ENCODE results near the gene ECHDC3.
"Not testable (repeated sequence)": the region's sequence is repeated elsewhere in the genome, so short reads cannot be mapped to it uniquely, and the experiment has no call there.

ECHDC3 gene, protein sequence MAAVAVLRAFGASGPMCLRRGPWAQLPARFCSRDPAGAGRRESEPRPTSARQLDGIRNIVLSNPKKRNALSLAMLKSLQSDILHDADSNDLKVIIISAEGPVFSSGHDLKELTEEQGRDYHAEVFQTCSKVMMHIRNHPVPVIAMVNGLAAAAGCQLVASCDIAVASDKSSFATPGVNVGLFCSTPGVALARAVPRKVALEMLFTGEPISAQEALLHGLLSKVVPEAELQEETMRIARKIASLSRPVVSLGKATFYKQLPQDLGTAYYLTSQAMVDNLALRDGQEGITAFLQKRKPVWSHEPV

DNA sequence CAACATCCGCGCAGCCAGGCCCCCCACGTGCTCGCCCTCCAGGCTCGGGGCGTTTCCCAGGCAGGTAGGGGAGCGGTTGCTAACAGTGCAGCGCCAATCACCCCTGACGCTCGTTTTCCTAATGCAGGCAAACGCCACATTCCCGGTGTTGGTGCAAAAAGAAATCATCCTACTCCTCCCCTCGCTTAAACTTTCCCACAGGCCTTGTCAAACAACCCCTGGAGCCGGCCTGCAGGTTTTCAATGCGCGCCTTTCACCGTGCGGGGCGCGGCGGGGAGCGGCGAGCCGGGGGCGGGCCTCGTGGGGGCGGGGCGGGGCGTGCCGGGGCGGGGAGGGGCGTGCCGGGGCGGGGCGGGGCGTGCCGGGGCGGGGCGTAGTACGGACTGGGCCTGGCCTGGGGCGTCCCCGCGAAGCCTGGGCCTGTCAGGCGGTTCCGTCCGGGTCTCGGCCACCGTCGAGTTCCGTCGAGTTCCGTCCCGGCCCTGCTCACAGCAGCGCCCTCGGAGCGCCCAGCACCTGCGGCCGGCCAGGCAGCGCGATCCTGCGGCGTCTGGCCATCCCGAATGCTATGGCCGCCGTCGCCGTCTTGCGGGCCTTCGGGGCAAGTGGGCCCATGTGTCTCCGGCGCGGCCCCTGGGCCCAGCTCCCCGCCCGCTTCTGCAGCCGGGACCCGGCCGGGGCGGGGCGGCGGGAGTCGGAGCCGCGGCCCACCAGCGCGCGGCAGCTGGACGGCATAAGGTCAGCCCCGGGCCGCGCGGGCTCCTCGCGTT is at the start of gene ECHDC3:
Gene ECHDC3, plus strand, starts transcription at position 374 of the 770 bp plus-strand sequence. Its CDS starts 195 bp downstream, at position 569.
- DNase-seq (ENCODE audit: low read depth in 2 of 2): peak; percentile 3 to 27

DNA sequence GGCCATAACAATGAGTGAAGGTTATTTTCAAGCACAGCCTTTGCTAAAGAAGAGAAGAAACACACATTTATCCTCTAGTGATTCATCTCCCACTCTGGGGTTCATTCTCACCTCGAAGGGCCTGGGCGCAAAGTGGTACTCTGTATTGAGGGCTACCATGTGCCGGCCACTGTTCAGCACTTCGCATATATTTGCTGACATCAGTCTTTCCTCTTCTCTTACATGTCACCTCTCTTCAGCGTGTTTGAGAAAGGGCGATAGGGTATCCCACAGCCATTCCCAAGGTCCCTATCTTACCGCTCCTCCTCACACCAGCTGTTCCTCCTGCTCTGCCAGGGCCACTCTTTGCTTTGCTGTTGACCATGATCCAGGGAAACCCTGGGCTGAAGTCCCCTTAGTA is 48.8 kb upstream of the ECHDC3 start:
- DNase-seq (ENCODE audit: low read depth in 2 of 2): no peak

DNA sequence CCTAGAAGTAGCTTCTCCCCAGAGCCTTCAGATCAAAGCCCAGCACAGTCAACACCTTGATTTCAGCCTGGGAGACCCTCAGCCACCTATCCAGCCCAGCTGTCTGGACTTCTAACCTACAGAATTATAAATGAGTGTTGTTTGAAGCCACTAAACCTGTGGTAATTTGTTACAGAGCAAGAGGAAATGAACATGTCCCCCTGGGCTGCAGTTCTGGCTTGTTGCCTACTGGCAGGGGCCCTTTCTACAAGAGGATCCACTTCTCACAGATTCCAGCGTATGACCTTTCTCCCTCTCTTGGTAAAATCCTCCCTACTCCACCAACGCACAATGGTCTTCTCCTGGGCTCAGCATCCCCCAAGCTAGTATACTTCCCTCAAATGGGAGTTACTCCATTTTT is 46.4 kb upstream of the ECHDC3 start:
- DNase-seq (ENCODE audit: low read depth in 2 of 2): no peak

DNA sequence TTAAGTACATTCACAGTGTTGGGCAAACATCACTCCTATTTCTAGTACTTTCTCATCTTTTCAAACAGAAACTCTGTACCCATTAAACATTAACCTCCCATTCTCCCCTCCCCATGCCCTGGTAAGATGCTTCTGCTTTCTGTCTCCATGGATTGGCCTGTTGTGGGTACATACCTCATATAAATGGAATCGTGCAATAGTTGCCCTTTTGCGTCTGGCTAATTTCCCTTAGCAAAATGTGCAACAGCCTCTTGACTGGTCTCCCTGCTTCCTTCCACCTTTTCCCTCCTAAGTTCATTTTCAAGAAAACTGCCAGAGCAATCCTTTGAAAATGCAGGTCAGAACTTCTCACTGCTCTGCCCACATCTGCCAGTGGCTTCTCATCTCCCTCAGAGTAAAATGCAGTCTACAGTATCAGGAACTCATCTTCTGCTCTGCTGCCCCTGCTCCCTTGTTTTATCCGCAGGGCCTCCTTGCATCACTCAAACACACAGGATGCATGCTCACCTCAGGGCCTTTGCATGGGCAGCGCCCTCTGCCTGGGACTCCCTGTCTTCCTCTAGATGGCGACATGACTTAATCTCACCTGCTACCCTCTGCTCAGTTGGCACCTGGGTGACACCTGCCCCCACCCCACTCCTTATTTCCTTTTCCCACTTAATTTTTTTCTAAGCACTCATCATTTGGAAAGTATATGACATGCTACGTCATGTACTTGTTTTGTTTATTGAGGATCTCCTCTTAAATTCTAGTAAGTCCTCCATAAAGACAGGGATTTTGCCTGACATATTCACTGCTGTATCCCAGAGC is 44.3 kb upstream of the ECHDC3 start:
- DNase-seq (ENCODE audit: low read depth in 2 of 2): no peak

DNA sequence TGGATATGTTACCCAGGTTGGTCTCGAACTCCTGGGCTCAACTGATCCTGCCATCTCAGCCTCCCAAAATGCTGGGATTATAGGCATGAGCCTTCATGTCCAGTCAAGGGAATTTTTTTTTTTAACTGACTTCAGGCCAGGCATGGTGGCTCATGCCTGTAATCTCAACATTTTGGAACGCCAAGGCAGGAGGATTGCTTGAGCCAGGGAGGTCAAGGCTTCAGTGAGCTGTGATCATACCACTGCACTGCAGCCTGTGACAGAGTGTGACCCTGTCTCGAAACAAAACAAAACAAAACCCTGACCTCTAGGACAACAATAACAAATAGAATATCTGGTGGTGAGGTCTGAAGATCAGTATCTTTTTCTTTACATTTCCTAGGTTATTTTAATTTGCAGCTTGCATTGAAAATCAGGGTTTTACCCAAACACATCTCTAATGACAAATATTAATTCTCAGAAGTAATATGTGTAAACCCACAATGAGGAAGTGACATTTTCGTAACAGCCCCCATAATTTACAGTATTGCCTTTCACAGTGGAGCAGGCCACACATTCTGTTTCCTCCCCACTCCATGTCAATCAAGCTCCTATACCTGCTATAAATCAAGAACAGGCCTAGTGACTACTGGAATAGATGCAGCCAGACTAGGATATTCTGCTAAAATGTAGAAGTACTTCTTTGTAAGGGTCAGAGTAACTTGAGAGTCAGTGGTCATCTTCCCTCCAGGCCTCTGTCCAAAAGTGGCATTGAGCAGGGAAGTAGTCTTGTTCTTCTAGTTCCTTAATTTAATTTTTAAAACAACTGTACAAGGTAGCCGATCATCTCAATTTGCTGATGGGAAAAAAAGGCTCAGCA is 43.3 kb upstream of the ECHDC3 start:
- no peak for DNase-seq (ENCODE audit: low read depth in 2 of 2)

DNA sequence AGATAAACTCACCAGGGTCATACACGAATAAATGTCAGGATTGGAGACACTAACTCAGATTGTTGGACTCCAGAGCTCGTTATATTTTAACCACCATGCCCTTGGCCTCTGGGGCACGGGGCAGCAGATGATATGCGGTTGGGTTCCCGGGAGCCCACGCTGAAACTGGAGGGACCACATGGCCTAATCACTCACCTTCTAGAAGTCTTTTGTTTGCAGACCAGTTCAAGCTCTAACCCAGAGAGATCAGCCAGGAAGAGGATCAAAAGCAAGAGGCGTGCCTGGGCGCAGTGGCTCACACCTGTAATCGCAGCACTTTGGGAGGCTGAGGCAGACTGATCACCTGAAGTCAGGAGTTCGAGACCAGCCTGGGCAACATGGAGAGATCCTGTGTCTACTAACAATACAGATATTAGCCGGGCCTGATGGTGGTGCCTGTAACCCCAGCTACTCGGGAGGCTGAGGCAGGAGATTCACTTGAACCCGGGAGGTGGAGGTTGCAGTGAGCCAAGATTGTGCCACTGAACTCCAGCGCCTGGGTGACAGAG is 42.6 kb upstream of the ECHDC3 start:
- no peak for DNase-seq (ENCODE audit: low read depth in 2 of 2)

DNA sequence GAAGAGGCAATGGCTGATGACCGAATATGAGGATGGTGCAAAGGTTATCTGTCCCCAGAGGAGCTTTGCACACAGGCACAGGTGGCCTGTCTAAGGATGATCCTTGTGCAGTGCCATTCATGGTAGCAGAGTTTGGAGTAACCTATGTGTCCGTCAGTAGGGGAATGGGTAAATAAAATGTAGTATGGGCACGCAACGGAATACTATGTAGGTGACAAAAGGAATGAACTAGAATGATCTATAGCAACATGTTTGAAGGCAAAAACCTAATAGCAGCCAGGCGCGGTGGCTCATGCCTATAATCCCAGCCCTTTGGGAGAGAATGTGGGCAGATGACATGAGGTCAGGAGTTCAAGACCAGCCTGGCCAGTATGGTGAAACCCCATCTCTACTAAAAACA is 41.6 kb upstream of the ECHDC3 start:
- no peak for DNase-seq (ENCODE audit: low read depth in 2 of 2)

DNA sequence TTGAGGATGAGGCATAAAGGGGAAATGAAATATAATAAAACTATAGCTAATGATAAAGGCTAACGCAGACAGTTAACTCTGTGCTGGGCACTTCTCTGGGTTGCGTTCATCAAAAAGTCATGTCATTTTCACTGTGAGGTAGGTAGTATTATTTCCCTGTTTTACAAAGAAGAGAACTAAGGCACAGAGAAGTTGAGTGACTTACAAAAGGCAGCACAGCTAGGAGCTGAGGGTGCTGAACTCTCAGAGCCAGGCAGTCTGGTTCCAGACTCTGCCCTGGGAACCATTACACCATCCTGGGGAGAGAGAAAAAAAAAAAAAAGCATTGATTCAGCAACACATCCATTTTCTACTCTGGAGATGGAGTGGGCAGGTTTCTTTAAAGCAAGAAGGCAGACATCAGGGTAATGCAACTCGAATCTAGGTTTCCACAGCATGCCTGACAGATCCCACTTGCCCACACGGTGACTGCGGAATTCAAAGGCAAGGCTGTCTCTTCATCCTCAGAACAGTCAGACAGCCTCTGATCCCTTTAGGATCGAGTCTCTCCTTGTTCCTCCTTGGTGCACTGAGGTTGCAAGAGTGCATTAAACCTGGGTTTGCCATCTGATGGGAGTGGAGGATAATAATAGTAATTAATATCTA is 40.6 kb upstream of the ECHDC3 start:
- no peak for DNase-seq (ENCODE audit: low read depth in 2 of 2)

DNA sequence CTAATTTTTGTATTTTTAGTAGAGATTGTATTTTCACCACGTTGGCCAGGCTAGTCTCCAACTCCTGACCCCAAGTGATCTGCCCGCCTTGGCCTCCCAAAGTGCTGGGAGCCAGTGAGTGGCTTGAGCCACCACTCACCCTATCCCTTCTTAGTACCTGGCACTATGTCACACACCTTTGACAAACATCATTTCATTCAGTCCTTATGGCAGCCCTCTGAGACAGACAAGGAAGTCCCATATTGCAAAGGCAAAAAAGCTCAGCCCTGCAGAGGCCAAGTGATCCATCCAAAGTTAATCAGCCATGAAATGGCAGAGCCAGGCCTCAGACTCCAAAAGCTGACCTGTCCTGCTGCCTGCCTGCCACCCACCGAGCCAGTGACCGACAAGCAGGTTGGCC is 39.9 kb upstream of the ECHDC3 start:
- DNase-seq (ENCODE audit: low read depth in 2 of 2): no peak

DNA sequence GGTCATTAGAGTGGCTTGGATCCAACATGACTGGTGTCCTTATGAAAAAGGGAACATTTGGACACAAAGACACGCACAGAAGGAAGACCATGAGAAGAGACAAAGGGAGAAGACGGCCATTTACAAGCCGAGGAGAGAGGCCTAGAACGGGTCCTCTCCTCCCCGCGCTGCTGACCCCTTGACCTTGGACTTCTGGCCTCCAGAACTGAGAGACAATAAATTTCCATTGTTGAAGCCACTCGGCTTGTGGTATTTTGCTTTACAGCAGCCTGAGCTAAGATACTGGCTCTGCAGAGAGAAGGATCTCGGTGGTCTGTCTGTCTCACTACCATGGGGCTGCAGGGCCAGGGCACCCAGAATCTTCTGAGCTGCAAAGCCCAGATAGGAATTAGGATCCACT is 38.1 kb upstream of the ECHDC3 start:
- no peak for DNase-seq (ENCODE audit: low read depth in 2 of 2)

DNA sequence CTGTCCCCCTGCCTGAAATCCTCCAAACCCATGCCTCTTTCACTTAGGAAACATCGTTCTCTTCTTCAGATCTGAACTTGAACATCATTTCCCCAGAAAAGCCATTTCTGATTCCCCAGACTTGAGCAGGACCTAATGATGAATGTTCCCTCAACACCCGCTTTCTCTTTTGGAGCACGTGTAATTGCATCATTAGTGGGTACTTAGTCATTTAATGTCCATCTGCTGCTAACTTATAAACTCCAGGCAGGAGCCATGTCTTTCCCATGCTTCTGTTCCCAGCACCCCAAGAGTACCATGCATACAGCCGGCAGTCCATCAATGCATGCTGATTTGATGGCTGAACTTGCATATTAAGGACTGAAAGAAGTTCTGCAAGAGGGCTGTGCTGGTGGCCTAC is 36.5 kb upstream of the ECHDC3 start:
- no peak for DNase-seq (ENCODE audit: low read depth in 2 of 2)

DNA sequence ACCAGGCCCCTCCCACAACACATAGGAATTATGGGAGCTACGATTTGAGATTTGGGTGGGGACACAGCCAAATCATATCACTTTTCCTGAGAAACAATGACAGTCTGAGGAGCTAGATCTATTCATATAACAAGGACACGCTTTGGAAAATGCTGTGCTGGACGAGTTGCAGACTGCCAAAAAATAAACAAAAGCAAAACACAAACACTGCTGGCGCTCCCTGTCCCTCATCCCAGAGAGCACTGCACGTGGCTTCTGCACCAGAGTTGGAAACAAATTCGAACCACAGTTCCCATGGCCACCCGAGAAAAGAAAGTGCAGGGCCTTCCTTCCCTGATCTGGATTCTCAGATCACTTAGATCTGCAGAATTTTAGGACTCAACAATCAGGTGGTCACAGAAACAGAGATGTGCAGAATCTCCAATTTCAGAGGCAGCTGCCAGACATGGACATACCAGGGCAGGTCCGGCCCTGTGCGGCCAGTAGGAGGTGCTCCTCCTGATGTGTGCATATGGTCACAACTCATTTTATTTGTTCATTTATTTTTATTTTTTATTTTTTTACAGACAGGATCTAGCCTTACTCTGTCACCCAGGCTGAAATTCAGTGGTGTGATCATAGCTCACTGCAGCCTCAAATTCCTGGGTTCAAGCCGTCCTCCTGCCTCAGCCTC is 35.2 kb upstream of the ECHDC3 start:
- no peak for DNase-seq (ENCODE audit: low read depth in 2 of 2)

DNA sequence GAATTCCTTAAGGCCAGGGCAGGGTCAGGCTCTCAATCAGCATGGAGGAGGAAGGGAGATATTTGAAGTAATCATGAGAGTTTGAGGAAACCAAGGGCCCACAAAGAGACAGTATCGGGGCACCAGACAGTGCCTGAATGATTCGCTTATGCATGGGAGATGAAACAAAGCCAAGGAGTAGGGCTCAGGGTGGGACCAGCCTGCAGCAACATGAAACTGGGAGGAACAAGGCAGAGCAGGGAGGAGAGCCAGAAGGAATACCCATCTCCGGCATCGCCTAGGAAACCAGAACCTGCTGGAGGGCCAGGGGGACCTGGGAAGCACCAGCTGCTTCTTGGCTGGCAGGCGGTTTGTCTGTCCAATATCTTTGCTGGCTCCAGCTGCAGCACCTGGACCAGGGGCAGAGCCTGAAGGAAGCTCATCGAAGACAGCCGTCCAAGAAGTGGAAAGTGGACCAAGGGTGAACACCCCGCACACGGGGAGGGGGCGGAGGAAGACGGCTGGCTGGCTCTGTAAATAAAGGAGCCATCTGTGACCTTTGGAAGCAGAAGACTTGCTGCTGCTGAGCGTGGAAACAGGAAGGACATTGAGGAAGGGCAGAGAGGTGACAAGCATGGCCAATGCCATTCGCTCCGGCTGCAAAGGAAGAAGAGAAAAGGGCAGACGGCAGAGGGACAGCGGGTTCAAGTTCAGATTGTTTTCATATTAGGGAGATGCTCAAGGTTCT is 34.4 kb upstream of the ECHDC3 start:
- DNase-seq (ENCODE audit: low read depth in 2 of 2): no peak

DNA sequence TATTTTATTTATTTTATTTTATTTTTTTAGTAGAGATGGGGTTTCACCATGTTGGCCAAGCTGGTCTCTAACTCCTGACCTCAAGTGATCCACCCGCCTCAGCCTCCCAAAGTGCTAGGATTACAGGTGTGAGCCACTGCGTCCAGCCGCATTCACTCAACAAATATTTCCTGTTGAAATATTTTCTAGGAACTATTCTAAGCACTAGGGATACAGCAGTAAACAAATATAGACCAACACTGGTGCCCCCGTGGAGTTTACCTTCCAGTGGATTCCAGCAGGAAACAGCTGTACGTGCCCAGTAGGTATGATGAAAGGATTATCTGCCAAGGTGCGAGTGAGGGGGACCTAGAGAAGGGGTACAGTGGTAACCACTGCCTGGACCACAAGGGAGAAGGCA is 33.4 kb upstream of the ECHDC3 start:
- DNase-seq (ENCODE audit: low read depth in 2 of 2): not testable (repeated sequence)

DNA sequence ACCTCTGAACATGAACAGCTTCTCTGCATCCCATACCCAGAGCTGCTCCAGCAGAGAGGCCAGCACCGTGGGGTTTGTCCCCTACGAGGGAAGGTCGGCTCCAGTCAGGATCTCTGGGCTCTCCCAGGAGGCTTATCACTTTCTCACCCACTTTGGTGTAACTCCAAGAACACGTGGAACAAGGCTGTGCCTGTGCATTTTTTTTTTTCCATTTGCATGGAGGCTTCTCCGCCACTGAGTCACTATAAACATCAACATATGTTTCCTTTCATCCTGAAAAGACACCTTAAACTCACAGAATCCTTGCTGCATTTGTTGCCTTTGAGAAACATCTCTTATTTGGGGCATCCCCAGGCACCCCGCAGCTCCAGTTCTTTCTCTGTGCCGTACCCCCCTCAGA is 29.4 kb upstream of the ECHDC3 start:
- no peak for DNase-seq (ENCODE audit: low read depth in 2 of 2)

DNA sequence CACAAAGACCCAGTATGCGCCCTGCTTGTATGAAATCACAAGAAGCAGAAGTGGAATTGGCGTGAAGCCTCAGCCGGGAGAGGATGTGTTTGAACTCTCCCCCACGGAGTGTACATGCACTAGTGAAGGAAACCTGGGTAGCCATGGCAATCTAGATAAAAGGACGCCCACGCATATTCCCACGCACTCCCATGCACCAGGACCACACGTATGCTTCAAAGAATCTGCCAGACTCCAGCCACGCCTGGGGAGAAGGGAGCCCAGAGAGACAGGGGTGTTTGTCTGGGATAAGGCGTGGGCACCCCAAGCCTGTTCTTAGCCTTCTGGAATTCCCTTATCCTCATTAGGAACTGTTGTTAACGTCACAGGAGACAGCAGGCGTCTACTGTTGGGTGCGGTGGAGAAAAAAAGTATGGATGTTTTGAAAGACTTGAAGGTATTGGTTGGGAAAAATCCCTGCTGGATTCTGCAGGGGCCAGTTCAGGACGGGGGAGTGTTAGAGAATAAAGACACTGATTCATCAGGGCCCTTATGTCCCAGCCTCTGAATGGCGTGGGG is 28.9 kb upstream of the ECHDC3 start:
- DNase-seq (ENCODE audit: low read depth in 2 of 2): no peak

DNA sequence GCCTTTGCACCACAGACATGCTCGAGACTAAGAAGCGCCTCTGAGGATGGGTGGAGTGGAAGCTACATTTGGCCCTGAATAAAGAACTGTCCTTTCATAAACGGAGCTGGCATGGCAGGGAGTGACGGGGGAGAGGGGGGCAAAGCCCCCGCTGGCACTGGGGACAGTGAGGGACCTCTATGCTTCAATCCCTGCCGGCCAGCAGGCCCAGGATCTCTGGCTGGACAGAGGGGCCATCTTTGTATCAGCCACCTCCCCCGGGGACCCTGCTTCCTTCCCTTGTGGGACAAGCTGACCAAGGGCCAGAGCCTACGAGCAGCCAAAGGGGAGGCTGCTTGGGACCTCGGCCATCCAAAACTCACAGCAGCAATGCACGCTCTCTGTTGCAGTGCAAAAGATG is 28.2 kb upstream of the ECHDC3 start:
- no peak for DNase-seq (ENCODE audit: low read depth in 2 of 2)

DNA sequence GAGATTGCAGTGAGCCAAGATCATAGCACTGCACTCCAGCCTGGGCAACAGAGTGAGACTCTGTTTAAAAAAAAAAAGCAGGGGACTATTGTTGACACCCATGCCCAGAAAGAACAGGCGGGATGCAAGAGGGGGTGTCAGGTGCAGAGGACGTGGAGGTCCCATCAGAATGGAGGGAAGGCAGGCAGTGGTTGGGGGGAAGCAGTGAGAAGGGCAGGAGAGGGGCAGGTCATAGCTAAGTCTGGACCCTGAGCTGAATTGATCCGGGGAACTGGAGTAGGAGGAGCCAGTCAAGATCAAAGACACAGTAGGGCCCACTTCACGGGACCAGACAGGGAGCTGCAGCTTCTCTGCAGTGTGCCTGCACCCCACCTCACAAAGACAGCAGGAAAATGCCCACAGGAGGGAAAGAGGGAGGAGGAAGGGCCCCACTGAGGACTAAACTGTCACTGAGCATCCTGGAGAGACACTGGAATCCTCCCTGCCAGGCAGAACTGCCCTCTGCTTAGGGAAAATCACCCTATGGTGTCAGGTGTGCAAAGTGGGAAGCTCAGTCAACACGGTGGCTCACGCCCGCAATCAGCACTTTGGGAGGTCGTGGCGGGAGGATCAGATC is 27.3 kb upstream of the ECHDC3 start:
- DNase-seq (ENCODE audit: low read depth in 2 of 2): no peak

Data from stimulated activated CD8-positive, alpha-beta memory T cell treated with anti-CD3 and anti-CD28 coated beads, Interleukin-15, amount 100 ng/mL, for 4 hours (primary cell).